ENCODE data around the gene DNAJC15.

DNAJC15 gene

GRCh38 chr13:43005460-43006236, 17.7 kb upstream of the DNAJC15 start:
- no peak for DNase-seq (ENCODE audit: extremely low read depth, insufficient read length)
- Histone ChIP-seq H3K27me3 (replicated peaks; ENCODE audit: control insufficient read depth, insufficient read depth, low read length) (no peaks in the 10 kb centered on the region), H3K4me3 (replicated peaks; ENCODE audit: low read depth, low read length) (no peak overlapping the region), H3K36me3 (ENCODE audit: control insufficient read depth, insufficient read depth, low read length) (no peaks in the 10 kb centered on the region)
- TF ChIP-seq CTCF (IDR thresholded peaks at IDR 0.05; ENCODE audit: insufficient read depth, low read length, poor library complexity, severe bottlenecking): no peak

GRCh38 chr13:43006893-43007631, 16.3 kb upstream of the DNAJC15 start:
- DNase-seq (ENCODE audit: extremely low read depth, insufficient read length): no peak
- no peak for TF ChIP-seq CTCF (IDR thresholded peaks at IDR 0.05; ENCODE audit: insufficient read depth, low read length, poor library complexity, severe bottlenecking)
- no peaks in the 10 kb centered on the region for H3K36me3 ChIP-seq (ENCODE audit: control insufficient read depth, insufficient read depth, low read length)
- H3K27me3 ChIP-seq (replicated peaks; ENCODE audit: control insufficient read depth, insufficient read depth, low read length): no peaks in the 10 kb centered on the region
- no peak overlapping the region for H3K4me3 ChIP-seq (replicated peaks; ENCODE audit: low read depth, low read length)

GRCh38 chr13:43008596-43008995, 14.8 kb upstream of the DNAJC15 start:
- H3K4me3 ChIP-seq (replicated peaks; ENCODE audit: low read depth, low read length): no peak overlapping the region
- TF ChIP-seq CTCF (IDR thresholded peaks at IDR 0.05; ENCODE audit: insufficient read depth, low read length, poor library complexity, severe bottlenecking): no peak
- no peaks in the 10 kb centered on the region for H3K36me3 ChIP-seq (ENCODE audit: control insufficient read depth, insufficient read depth, low read length)
- no peaks in the 10 kb centered on the region for H3K27me3 ChIP-seq (replicated peaks; ENCODE audit: control insufficient read depth, insufficient read depth, low read length)
- DNase-seq (ENCODE audit: extremely low read depth, insufficient read length): no peak

GRCh38 chr13:43009506-43009905, 13.9 kb upstream of the DNAJC15 start:
- TF ChIP-seq CTCF (IDR thresholded peaks at IDR 0.05; ENCODE audit: insufficient read depth, low read length, poor library complexity, severe bottlenecking): no peak
- DNase-seq (ENCODE audit: extremely low read depth, insufficient read length): no peak

GRCh38 chr13:43014162-43014561, 9.2 kb upstream of the DNAJC15 start:
- TF ChIP-seq CTCF (IDR thresholded peaks at IDR 0.05; ENCODE audit: insufficient read depth, low read length, poor library complexity, severe bottlenecking): no peak
- Histone ChIP-seq H3K36me3 (ENCODE audit: control insufficient read depth, insufficient read depth, low read length) (no peaks in the 10 kb centered on the region), H3K4me3 (replicated peaks; ENCODE audit: low read depth, low read length) (no peak overlapping the region), H3K27me3 (replicated peaks; ENCODE audit: control insufficient read depth, insufficient read depth, low read length) (no peaks in the 10 kb centered on the region)
- DNase-seq (ENCODE audit: extremely low read depth, insufficient read length): no peak

More at GRCh38 chr13:43009506-43009905, 13.9 kb upstream of the DNAJC15 start:
- H3K27me3 ChIP-seq (replicated peaks; ENCODE audit: control insufficient read depth, insufficient read depth, low read length): no peaks in the 10 kb centered on the region
- no peaks in the 10 kb centered on the region for H3K36me3 ChIP-seq (ENCODE audit: control insufficient read depth, insufficient read depth, low read length)
- no peak overlapping the region for H3K4me3 ChIP-seq (replicated peaks; ENCODE audit: low read depth, low read length)
